OCI-LY1 (cell line): Measurements from ENCODE around the gene ADGRV1.

ENCODE experiments used
- CTCF ChIP-seq: fragments of 200-600 bp; sonication (generic), shearing (Covaris generic); IDR thresholded peaks from 2 replicates; pipeline ENCODE4 v1.5.1; 2017; ENCODE audit warnings: mild to moderate bottlenecking, antibody characterized with exemption, low read length, moderate library complexity, mixed read lengths
- EZH2 ChIP-seq: fragments of 200-600 bp; sonication (generic), shearing (Covaris generic); IDR thresholded peaks from 2 replicates; pipeline ENCODE4 v1.8.0; 2017; ENCODE audit warnings: borderline replicate concordance, mixed run types, mild to moderate bottlenecking, antibody characterized with exemption, low read length, moderate library complexity, mixed read lengths

DNA sequence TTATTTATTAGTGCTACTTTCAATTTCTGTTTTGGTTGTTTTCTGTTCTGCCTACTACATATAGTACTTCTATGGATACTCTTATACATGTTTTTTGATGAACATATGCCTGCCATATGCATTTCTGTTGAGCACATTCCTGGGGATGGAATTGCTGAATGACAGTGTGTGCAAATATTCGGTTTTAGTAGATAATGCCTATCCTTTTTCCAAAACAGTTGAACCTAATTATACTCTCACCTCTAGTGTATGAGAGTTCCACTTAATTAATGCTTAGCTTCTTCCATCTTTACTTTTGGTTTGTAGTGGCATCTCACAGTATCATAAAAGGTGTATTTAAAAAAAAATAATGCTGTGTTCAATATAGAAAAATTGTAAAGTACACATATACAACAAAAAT, 96.8 kb downstream of the ADGRV1 start:
- TF ChIP-seq CTCF (no peak), EZH2 (no peak)
